SK-N-SH (cell line): Measurements from ENCODE around the gene POGK.

ENCODE experiments used
- CTCF ChIP-seq: fragments of 200-600 bp; sonication (generic); IDR thresholded peaks from 2 replicates; pipeline ENCODE4 v1.6.1; 2017; ENCODE audit warnings: antibody characterized with exemption, mild to moderate bottlenecking, moderate library complexity
- TF ChIP-seq, protein P1 (sequence below): fragments of 150-350 bp; IDR thresholded peaks from 2 replicates; pipeline ENCODE4 v1.6.1; 2017; ENCODE audit warnings: antibody characterized with exemption, low read length, low read depth, borderline replicate concordance

DNA sequence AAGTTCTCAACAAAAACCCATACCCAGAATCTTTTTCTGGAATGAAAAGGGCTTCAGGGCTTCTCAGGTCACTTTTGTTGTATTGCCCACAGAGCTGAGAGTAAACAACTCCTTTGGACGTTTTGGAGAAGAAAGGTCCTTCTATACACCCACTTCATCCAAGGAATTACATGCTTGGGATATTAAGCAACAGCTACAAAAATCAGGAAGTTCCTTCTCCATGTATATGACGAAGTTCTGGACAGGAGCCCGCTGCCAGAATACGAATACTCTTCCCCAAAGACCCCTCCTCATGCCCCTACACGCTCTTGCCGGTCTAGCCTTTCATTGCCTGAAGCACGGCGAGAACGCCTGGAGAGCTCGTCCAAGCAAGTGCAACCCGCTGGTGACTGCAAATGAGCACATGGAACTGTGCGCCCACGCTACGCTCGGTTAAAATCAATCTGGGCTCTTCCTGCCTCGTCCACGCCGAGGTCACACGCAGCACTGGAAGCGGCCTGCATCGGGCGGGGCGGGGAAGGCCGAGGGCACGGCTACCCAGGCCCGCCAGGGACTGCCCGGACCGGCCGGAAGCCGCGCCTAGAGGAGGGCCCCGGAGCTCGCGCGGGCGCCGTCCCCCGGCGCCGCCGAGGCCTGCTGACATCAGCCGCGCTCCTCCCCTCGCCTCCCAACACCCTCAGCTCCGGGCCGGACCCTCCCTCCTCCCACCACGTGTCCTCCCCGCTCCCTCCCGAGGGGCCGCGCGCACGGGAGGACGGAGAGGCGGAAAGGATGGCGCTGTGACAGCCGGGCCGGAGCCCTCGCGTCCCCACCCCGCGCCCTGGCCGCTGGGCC is at the start of gene POGK:
- TF ChIP-seq, protein P1, sequence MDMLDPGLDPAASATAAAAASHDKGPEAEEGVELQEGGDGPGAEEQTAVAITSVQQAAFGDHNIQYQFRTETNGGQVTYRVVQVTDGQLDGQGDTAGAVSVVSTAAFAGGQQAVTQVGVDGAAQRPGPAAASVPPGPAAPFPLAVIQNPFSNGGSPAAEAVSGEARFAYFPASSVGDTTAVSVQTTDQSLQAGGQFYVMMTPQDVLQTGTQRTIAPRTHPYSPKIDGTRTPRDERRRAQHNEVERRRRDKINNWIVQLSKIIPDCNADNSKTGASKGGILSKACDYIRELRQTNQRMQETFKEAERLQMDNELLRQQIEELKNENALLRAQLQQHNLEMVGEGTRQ, result peak; percentile 64
- TF ChIP-seq CTCF, result no peak
